H1 (cell line): Measurements from ENCODE around the gene SETX. TPM values are rescaled to one million over a fixed set of nuclear protein-coding genes. Genes with fewer than 3 reads are reported as not detected.

Experiments used
- CTCF ChIA-PET: fragments of 300-600 bp; sonication (Branson Sonifier 250); formaldehyde crosslinking; loops from one replicate; lab custom pipeline; 2021; ENCODE audit not compliant: partially characterized antibody; lab: Charles Lee
- POLR2A ChIA-PET: fragments of 300-600 bp; sonication (Branson Sonifier 250); formaldehyde crosslinking; loops from one replicate; lab custom pipeline; 2021; ENCODE audit warnings: inconsistent platforms; ENCODE audit not compliant: partially characterized antibody; lab: Charles Lee
- DNase-seq, 2 experiments: peaks; one replicate each; pipeline versions ENCODE4 v3.0.0 to v3.0.0-alpha.2; 2010 to 2022; ENCODE audit warnings: low spot score in 2 of 2, low read depth in 1 of 2, mixed read lengths in 1 of 2
- FAIRE-seq: peaks from 2 replicates; lab custom pipeline; 2011; peaks lifted over from hg19 to GRCh38; lab: Jason Lieb, UNC
- H2AFZ ChIP-seq: 2 replicates; pipeline ENCODE4 v1.8.1; 2012; ENCODE audit warnings: low read length, inconsistent platforms
- H2AK5ac ChIP-seq: 2 replicates; pipeline ENCODE4 v1.6.1; 2013; ENCODE audit warnings: low read depth, low read length
- H2BK120ac ChIP-seq: replicated peaks from 2 replicates; pipeline ENCODE3; 2013; ENCODE audit warnings: low read depth, low read length, inconsistent platforms
- H2BK12ac ChIP-seq: 2 replicates; pipeline ENCODE4 v1.6.1; 2013; ENCODE audit warnings: low read depth, low read length
- H2BK15ac ChIP-seq: 2 replicates; pipeline ENCODE4 v1.6.1; 2013; ENCODE audit warnings: low read length
- H2BK20ac ChIP-seq: 2 replicates; pipeline ENCODE4 v1.6.1; 2013; ENCODE audit warnings: low read length
- H2BK5ac ChIP-seq: 2 replicates; pipeline ENCODE4 v1.6.1; 2013; ENCODE audit warnings: low read depth, low read length
- H3K14ac ChIP-seq: 2 replicates; pipeline ENCODE4 v1.6.1; 2013; ENCODE audit warnings: inconsistent platforms; ENCODE audit not compliant: insufficient read length
- H3K18ac ChIP-seq: 2 replicates; pipeline ENCODE4 v1.6.1; 2013; ENCODE audit warnings: low read length; ENCODE audit errors: extremely low read depth
- H3K23ac ChIP-seq: 2 replicates; pipeline ENCODE4 v1.6.1; 2013; ENCODE audit warnings: inconsistent platforms; ENCODE audit not compliant: insufficient read length
- H3K23me2 ChIP-seq: 2 replicates; pipeline ENCODE4 v1.6.1; 2013; ENCODE audit warnings: low read depth, low read length
- H3K27ac ChIP-seq: 2 replicates; pipeline ENCODE4 v1.6.1; 2011; ENCODE audit warnings: low read depth, low read length, inconsistent platforms
- H3K27me3 ChIP-seq, 4 experiments: replicated peaks in 1 of 4; 1 replicate in 1 of 4; 2 replicates in 3 of 4; pipeline versions ENCODE4 v1.6.1 to v1.8.1; 2011 to 2013; ENCODE audit warnings: low read length in 3 of 4, mild to moderate bottlenecking in 3 of 4, inconsistent platforms in 2 of 4, mixed read lengths in 2 of 4, moderate library complexity in 1 of 4; ENCODE audit not compliant: control insufficient read depth in 3 of 4, insufficient read depth in 3 of 4; ENCODE audit errors: extremely low read depth in 1 of 4
- H3K36me3 ChIP-seq, 4 experiments: 2 replicates each; pipeline versions ENCODE4 v1.6.1 to v1.8.1; 2011 to 2013; ENCODE audit warnings: mild to moderate bottlenecking in 4 of 4, low read length in 3 of 4, moderate library complexity in 2 of 4, control low read depth in 1 of 4, inconsistent platforms in 1 of 4; ENCODE audit not compliant: insufficient read depth in 4 of 4, control insufficient read depth in 2 of 4
- H3K4ac ChIP-seq: replicated peaks from 2 replicates; pipeline ENCODE3; 2013; ENCODE audit warnings: low read length, low read depth, mixed read lengths, inconsistent platforms; ENCODE audit not compliant: insufficient read length
- H3K4me1 ChIP-seq, 4 experiments: replicated peaks in 1 of 4; 1 replicate in 1 of 4; 2 replicates in 3 of 4; pipeline versions ENCODE4 v1.6.1 to v1.8.1; 2011 to 2013; ENCODE audit warnings: low read length in 3 of 4, inconsistent platforms in 2 of 4, mixed read lengths in 1 of 4; ENCODE audit not compliant: insufficient read depth in 4 of 4, control insufficient read depth in 3 of 4
- H3K4me2 ChIP-seq, 2 experiments: 2 replicates each; pipeline versions ENCODE4 v1.6.1 to v1.8.1; 2011 to 2013; ENCODE audit warnings: low read depth in 2 of 2, low read length in 2 of 2, control low read depth in 1 of 2, inconsistent platforms in 1 of 2, mild to moderate bottlenecking in 1 of 2; ENCODE audit not compliant: insufficient read depth in 1 of 2
- H3K4me3 ChIP-seq, 4 experiments: fragments of 200-600, 300-600 bp in 1 of 4; sonication (generic), shearing (Covaris generic), sonication (Bioruptor Twin) in 1 of 4; 2 replicates each; pipeline versions ENCODE4 v1.5.1 to v1.8.1; 2011 to 2016; ENCODE audit warnings: low read length in 4 of 4, low read depth in 3 of 4, control low read depth in 2 of 4, inconsistent platforms in 2 of 4, mild to moderate bottlenecking in 2 of 4, mixed read lengths in 1 of 4, moderate library complexity in 1 of 4; ENCODE audit not compliant: insufficient read depth in 2 of 4; ENCODE audit errors: extremely low read depth in 1 of 4
- H3K56ac ChIP-seq: replicated peaks from 2 replicates; pipeline ENCODE3; 2013; ENCODE audit warnings: low read depth, mild to moderate bottlenecking, mixed read lengths, low read length, inconsistent platforms; ENCODE audit not compliant: insufficient read length
- H3K79me1 ChIP-seq: 2 replicates; pipeline ENCODE4 v1.6.1; 2013; ENCODE audit warnings: low read depth, low read length, control low read depth
- H3K79me2 ChIP-seq, 2 experiments: 2 replicates each; pipeline versions ENCODE4 v1.6.1 to v1.8.1; 2012 to 2013; ENCODE audit warnings: low read length in 2 of 2, mild to moderate bottlenecking in 2 of 2, inconsistent platforms in 1 of 2; ENCODE audit not compliant: insufficient read depth in 2 of 2, control insufficient read depth in 1 of 2
- H3K9ac ChIP-seq, 4 experiments: replicated peaks in 1 of 4; 1 replicate in 1 of 4; 2 replicates in 3 of 4; pipeline versions ENCODE4 v1.6.1 to v1.8.1; 2011 to 2013; ENCODE audit warnings: low read depth in 3 of 4, low read length in 3 of 4, control low read depth in 2 of 4, mild to moderate bottlenecking in 2 of 4, moderate library complexity in 2 of 4, inconsistent platforms in 1 of 4; ENCODE audit errors: extremely low read depth in 1 of 4
- H3K9me3 ChIP-seq, 2 experiments: 2 replicates each; pipeline versions ENCODE4 v1.6.1 to v1.8.1; 2012 to 2013; ENCODE audit warnings: mild to moderate bottlenecking in 2 of 2, moderate library complexity in 2 of 2, control low read depth in 1 of 2, inconsistent platforms in 1 of 2, low read depth in 1 of 2, low read length in 1 of 2, mixed read lengths in 1 of 2; ENCODE audit not compliant: insufficient read depth in 2 of 2
- H4K20me1 ChIP-seq, 2 experiments: replicated peaks in 1 of 2; 2 replicates each; pipeline versions ENCODE3 to v1.8.1; 2011 to 2013; ENCODE audit warnings: inconsistent platforms in 2 of 2, low read length in 2 of 2, mild to moderate bottlenecking in 1 of 2; ENCODE audit not compliant: insufficient read depth in 2 of 2, control insufficient read depth in 1 of 2
- H4K5ac ChIP-seq: 2 replicates; pipeline ENCODE4 v1.6.1; 2013; ENCODE audit warnings: low read length, low read depth, mixed read lengths, inconsistent platforms; ENCODE audit not compliant: insufficient read length
- H4K8ac ChIP-seq: 2 replicates; pipeline ENCODE4 v1.8.0; 2013; ENCODE audit warnings: mild to moderate bottlenecking, moderate library complexity, low read length, inconsistent platforms; ENCODE audit not compliant: insufficient read depth; ENCODE audit errors: extremely low read depth
- H4K91ac ChIP-seq: replicated peaks from 2 replicates; pipeline ENCODE3; 2013; ENCODE audit warnings: low read length, mixed read lengths, inconsistent platforms; ENCODE audit not compliant: insufficient read length
- CEBPB ChIP-seq: IDR thresholded peaks from 2 replicates; pipeline ENCODE4 v1.6.1; 2012; ENCODE audit warnings: low read depth, low read length
- CHD2 ChIP-seq: IDR thresholded peaks from 2 replicates; pipeline ENCODE4 v1.6.1; 2012; ENCODE audit warnings: low read length, improper control_type of control experiment
- EZH2 ChIP-seq: fragments of 200-600 bp; sonication (generic); IDR thresholded peaks from 2 replicates; pipeline ENCODE4 v1.7.1; 2012; ENCODE audit warnings: low read depth, mild to moderate bottlenecking, moderate library complexity, low read length, inconsistent platforms; ENCODE audit not compliant: severe bottlenecking
- GABPA ChIP-seq: IDR thresholded peaks from 2 replicates; pipeline ENCODE4 v1.6.1; 2011; ENCODE audit warnings: mild to moderate bottlenecking, low read length, moderate library complexity, borderline replicate concordance; ENCODE audit not compliant: insufficient read depth
- JUND ChIP-seq: IDR thresholded peaks from 2 replicates; pipeline ENCODE4 v1.6.1; 2011; ENCODE audit warnings: mild to moderate bottlenecking, improper control_type of control experiment, low read length
- PHF8 ChIP-seq: fragments of 200-600 bp; sonication (generic); conservative IDR thresholded peaks from 2 replicates; pipeline ENCODE4 v1.7.1; 2012; ENCODE audit warnings: low read depth, mild to moderate bottlenecking, inconsistent platforms, low read length, moderate library complexity
- POLR2AphosphoS5 ChIP-seq: IDR thresholded peaks from 2 replicates; pipeline ENCODE4 v1.6.1; 2011; ENCODE audit warnings: low read depth, low read length
- RNF2 ChIP-seq: fragments of 200-900, 300-1000 bp; sonication (generic); IDR thresholded peaks from 2 replicates; pipeline ENCODE4 v1.7.1; 2016; ENCODE audit warnings: borderline replicate concordance, low read depth, mild to moderate bottlenecking, antibody characterized with exemption, low read length; ENCODE audit not compliant: poor library complexity, severe bottlenecking; ENCODE audit errors: missing control alignments
- SIRT6 ChIP-seq: IDR thresholded peaks from one replicate; pipeline ENCODE4 v1.7.1; 2012; ENCODE audit warnings: low read length, inconsistent platforms
- TCF12 ChIP-seq: IDR thresholded peaks from 2 replicates; pipeline ENCODE4 v1.6.1; 2011; ENCODE audit warnings: low read depth, mild to moderate bottlenecking, low read length
- TEAD4 ChIP-seq: IDR thresholded peaks from 2 replicates; pipeline ENCODE4 v1.6.1; 2012; ENCODE audit warnings: low read depth, low read length, inconsistent platforms, mixed read lengths
- WGBS, 2 experiments: shearing (Covaris generic) in 1 of 2; methylation state at CpG; one replicate each; pipeline versions ENCODE4 v1.1.6 to v1.1.7; 2013 to 2015; ENCODE audit warnings: low lambda C conversion rate in 2 of 2, mixed read lengths in 2 of 2, inconsistent platforms in 1 of 2, low coverage in 1 of 2, missing lambda C conversion rate in 1 of 2; ENCODE audit not compliant: insufficient replicate concordance in 2 of 2, insufficient coverage in 1 of 2, insufficient read length in 1 of 2; ENCODE audit errors: extremely low coverage in 1 of 2, missing lambda C conversion rate in 1 of 2; 5-methylcytosine and 5-hydroxymethylcytosine counted together
- polyA plus RNA-seq, 7 experiments: library from polyadenylated mRNA; depleted of rRNA in 3 of 7; stranded (reverse) in 5 of 7; unstranded in 2 of 7; fragments of >200 nt in 5 of 7; fragments of 200-250 nt in 2 of 7; gene quantifications; 1 replicate in 5 of 7; 2 replicates in 1 of 7; 4 replicates in 1 of 7; pipeline versions ENCODE4 v1.2.1 to v1.2.3, GENCODE V29; 2011 to 2013; ENCODE audit warnings: missing spikeins in 2 of 7, mixed read lengths in 2 of 7
- total RNA-seq: library from RNA; stranded (reverse); fragmentation: NEBNext Ultra II Directional; extraction: Animal tissue kit (Norgen Biotek cat#: 25700); gene quantifications from 2 replicates; pipeline ENCODE4 v1.2.1, GENCODE V29; 2021
- TF ChIP-seq, protein P1 (sequence below): IDR thresholded peaks from 2 replicates; pipeline ENCODE4 v1.6.1; 2012; ENCODE audit warnings: low read length, inconsistent platforms

Gene SETX
- total and polyA plus RNA-seq, 2 of the 8 experiments (the other 6 are each of a cell fraction or from before 2014, with no cell fraction given): 15.1 to 37.9 TPM

- ChIA-PET POLR2A (no interaction called here), CTCF (no interaction called here)
- Histone ChIP-seq H2BK20ac (no peak overlapping the region), H3K36me3 (peaks cover 18 to 86% (median 58%) of the 10 kb centered on the region in 4 experiments), H3K27ac (no peak overlapping the region), H4K20me1 (peaks cover 2 to 4% of the 10 kb centered on the region in 2 experiments), H3K27me3 (no peaks in the 10 kb centered on the region), H3K79me2 (no peaks in the 10 kb centered on the region), H3K4ac (no peak overlapping the region), H3K79me1 (peaks cover 2% of the 10 kb centered on the region), H2BK15ac (no peak overlapping the region), H2BK5ac (no peak overlapping the region), H2AK5ac (no peak overlapping the region), H3K56ac (no peak overlapping the region), H4K5ac (no peak overlapping the region), H3K4me3 (no peak overlapping the region), H4K91ac (no peak overlapping the region), H3K9ac (no peak overlapping the region), H2AFZ (no peak overlapping the region), H3K23me2 (no peaks in the 10 kb centered on the region), H2BK12ac (no peak overlapping the region), H3K4me1 (no peaks in the 10 kb centered on the region), H3K9me3 (no peaks in the 10 kb centered on the region), H3K23ac (no peak overlapping the region), H3K4me2 (no peak overlapping the region), H3K14ac (no peak overlapping the region), H4K8ac (no peak overlapping the region), H3K18ac (no peak overlapping the region), H2BK120ac (no peak overlapping the region)
- WGBS, 2 experiments: 95% methylated on average over 9 of the region's 9 CpGs; no CpG with 5 or more reads in 1 of the 2 experiments
- FAIRE-seq (no peak), DNase-seq (no peak)
- no peak for TF ChIP-seq TEAD4
- TF ChIP-seq, protein P1, sequence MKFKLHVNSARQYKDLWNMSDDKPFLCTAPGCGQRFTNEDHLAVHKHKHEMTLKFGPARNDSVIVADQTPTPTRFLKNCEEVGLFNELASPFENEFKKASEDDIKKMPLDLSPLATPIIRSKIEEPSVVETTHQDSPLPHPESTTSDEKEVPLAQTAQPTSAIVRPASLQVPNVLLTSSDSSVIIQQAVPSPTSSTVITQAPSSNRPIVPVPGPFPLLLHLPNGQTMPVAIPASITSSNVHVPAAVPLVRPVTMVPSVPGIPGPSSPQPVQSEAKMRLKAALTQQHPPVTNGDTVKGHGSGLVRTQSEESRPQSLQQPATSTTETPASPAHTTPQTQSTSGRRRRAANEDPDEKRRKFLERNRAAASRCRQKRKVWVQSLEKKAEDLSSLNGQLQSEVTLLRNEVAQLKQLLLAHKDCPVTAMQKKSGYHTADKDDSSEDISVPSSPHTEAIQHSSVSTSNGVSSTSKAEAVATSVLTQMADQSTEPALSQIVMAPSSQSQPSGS: no peak
- no peak for TF ChIP-seq POLR2AphosphoS5
- TF ChIP-seq CHD2: no peak
- TF ChIP-seq RNF2: no peak
- TF ChIP-seq CEBPB: no peak
- no peak for TF ChIP-seq JUND
- TF ChIP-seq PHF8: no peak
- TF ChIP-seq TCF12: no peak
- TF ChIP-seq EZH2: no peak
- TF ChIP-seq GABPA: no peak
- no peak for TF ChIP-seq SIRT6
These were observed 13.5 kb downstream of the SETX start for GRCh38 chr9:132341177-132341840.
